Endothelial cell of umbilical vein (primary cell): Measurements from ENCODE around the gene OR56A1.

Source experiments
- EZH2 ChIP-seq: IDR thresholded peaks from 2 replicates; pipeline ENCODE4 v1.6.1; 2012; ENCODE audit warnings: borderline replicate concordance, low read depth, mild to moderate bottlenecking, moderate library complexity, low read length, inconsistent platforms; ENCODE audit not compliant: severe bottlenecking
- FOS ChIP-seq: IDR thresholded peaks from 2 replicates; pipeline ENCODE4 v1.6.1; 2011; ENCODE audit warnings: mild to moderate bottlenecking, low read length, moderate library complexity, borderline replicate concordance; ENCODE audit not compliant: insufficient read depth
- JUN ChIP-seq: IDR thresholded peaks from 2 replicates; pipeline ENCODE4 v1.6.1; 2011; ENCODE audit warnings: borderline replicate concordance, low read depth; ENCODE audit not compliant: insufficient read length, insufficient read depth
- POLR2A ChIP-seq: IDR thresholded peaks from 2 replicates; pipeline ENCODE4 v1.6.1; 2012; ENCODE audit warnings: low read depth, mild to moderate bottlenecking, control low read depth, low read length
- POLR2AphosphoS5 ChIP-seq: IDR thresholded peaks from 2 replicates; pipeline ENCODE4 v1.6.1; 2012; ENCODE audit warnings: low read depth, mild to moderate bottlenecking, control low read depth, low read length, moderate library complexity; ENCODE audit not compliant: insufficient read depth
- TF ChIP-seq, protein P1 (sequence below), 2 donors: IDR thresholded peaks; 1 replicate in 1 of 2; 2 replicates in 1 of 2; pipeline ENCODE4 v1.5.1; 2011; ENCODE audit warnings: low read length in 2 of 2, mild to moderate bottlenecking in 2 of 2, moderate library complexity in 2 of 2, control low read depth in 1 of 2, inconsistent platforms in 1 of 2, low read depth in 1 of 2; ENCODE audit not compliant: insufficient read depth in 1 of 2; ENCODE audit errors: extremely low read depth in 1 of 2
- TF ChIP-seq, protein P2 (sequence below): IDR thresholded peaks from 2 replicates; pipeline ENCODE4 v1.6.1; 2011; ENCODE audit not compliant: insufficient read depth, insufficient read length

DNA sequence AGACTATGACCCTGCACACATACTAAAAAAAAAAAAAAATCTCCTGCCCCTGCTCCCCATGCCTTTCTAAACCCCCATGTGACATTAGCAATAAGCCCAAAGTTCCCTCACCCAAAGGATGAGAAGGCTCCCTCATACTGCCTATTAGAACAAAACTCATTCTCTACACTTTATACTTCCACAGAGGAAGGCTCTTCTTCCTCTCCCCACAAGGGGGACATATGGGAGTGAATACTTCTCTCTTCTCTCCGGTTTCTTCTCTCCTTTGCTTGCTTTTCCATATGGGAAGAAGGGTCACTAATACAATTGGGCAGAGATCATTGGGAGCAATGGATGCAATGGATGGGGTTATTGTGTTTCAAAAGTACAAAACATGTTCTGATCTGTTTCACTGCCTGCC is 47.1 kb downstream of the OR56A1 start:
- TF ChIP-seq EZH2 (no peak), POLR2A (no peak), POLR2AphosphoS5 (no peak), FOS (no peak), JUN (no peak)
- TF ChIP-seq, protein P1, sequence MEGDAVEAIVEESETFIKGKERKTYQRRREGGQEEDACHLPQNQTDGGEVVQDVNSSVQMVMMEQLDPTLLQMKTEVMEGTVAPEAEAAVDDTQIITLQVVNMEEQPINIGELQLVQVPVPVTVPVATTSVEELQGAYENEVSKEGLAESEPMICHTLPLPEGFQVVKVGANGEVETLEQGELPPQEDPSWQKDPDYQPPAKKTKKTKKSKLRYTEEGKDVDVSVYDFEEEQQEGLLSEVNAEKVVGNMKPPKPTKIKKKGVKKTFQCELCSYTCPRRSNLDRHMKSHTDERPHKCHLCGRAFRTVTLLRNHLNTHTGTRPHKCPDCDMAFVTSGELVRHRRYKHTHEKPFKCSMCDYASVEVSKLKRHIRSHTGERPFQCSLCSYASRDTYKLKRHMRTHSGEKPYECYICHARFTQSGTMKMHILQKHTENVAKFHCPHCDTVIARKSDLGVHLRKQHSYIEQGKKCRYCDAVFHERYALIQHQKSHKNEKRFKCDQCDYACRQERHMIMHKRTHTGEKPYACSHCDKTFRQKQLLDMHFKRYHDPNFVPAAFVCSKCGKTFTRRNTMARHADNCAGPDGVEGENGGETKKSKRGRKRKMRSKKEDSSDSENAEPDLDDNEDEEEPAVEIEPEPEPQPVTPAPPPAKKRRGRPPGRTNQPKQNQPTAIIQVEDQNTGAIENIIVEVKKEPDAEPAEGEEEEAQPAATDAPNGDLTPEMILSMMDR (IDR thresholded peaks at IDR 0.05; ENCODE audit: extremely low read depth in 1 of 2, insufficient read depth in 1 of 2, low read depth in 1 of 2, low read length in 2 of 2) = no peak
- TF ChIP-seq, protein P2, sequence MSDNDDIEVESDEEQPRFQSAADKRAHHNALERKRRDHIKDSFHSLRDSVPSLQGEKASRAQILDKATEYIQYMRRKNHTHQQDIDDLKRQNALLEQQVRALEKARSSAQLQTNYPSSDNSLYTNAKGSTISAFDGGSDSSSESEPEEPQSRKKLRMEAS = no peak
